H1 (cell line): Measurements from ENCODE around the gene ARID1B. TPM values are rescaled to one million over a fixed set of nuclear protein-coding genes. Genes with fewer than 3 reads are reported as not detected.

Experiments used
- CTCF ChIA-PET: fragments of 300-600 bp; sonication (Branson Sonifier 250); formaldehyde crosslinking; loops from one replicate; lab custom pipeline; 2021; ENCODE audit not compliant: partially characterized antibody; lab: Charles Lee
- POLR2A ChIA-PET: fragments of 300-600 bp; sonication (Branson Sonifier 250); formaldehyde crosslinking; loops from one replicate; lab custom pipeline; 2021; ENCODE audit warnings: inconsistent platforms; ENCODE audit not compliant: partially characterized antibody; lab: Charles Lee
- DNase-seq, 2 experiments: peaks; one replicate each; pipeline versions ENCODE4 v3.0.0 to v3.0.0-alpha.2; 2010 to 2022; ENCODE audit warnings: low spot score in 2 of 2, low read depth in 1 of 2, mixed read lengths in 1 of 2
- FAIRE-seq: peaks from 2 replicates; lab custom pipeline; 2011; peaks lifted over from hg19 to GRCh38; lab: Jason Lieb, UNC
- H2AFZ ChIP-seq: 2 replicates; pipeline ENCODE4 v1.8.1; 2012; ENCODE audit warnings: low read length, inconsistent platforms
- H2AK5ac ChIP-seq: 2 replicates; pipeline ENCODE4 v1.6.1; 2013; ENCODE audit warnings: low read depth, low read length
- H2BK120ac ChIP-seq: replicated peaks from 2 replicates; pipeline ENCODE3; 2013; ENCODE audit warnings: low read depth, low read length, inconsistent platforms
- H2BK12ac ChIP-seq: 2 replicates; pipeline ENCODE4 v1.6.1; 2013; ENCODE audit warnings: low read depth, low read length
- H2BK15ac ChIP-seq: 2 replicates; pipeline ENCODE4 v1.6.1; 2013; ENCODE audit warnings: low read length
- H2BK20ac ChIP-seq: 2 replicates; pipeline ENCODE4 v1.6.1; 2013; ENCODE audit warnings: low read length
- H2BK5ac ChIP-seq: 2 replicates; pipeline ENCODE4 v1.6.1; 2013; ENCODE audit warnings: low read depth, low read length
- H3K14ac ChIP-seq: 2 replicates; pipeline ENCODE4 v1.6.1; 2013; ENCODE audit warnings: inconsistent platforms; ENCODE audit not compliant: insufficient read length
- H3K18ac ChIP-seq: 2 replicates; pipeline ENCODE4 v1.6.1; 2013; ENCODE audit warnings: low read length; ENCODE audit errors: extremely low read depth
- H3K23ac ChIP-seq: 2 replicates; pipeline ENCODE4 v1.6.1; 2013; ENCODE audit warnings: inconsistent platforms; ENCODE audit not compliant: insufficient read length
- H3K23me2 ChIP-seq: 2 replicates; pipeline ENCODE4 v1.6.1; 2013; ENCODE audit warnings: low read depth, low read length
- H3K27ac ChIP-seq: 2 replicates; pipeline ENCODE4 v1.6.1; 2011; ENCODE audit warnings: low read depth, low read length, inconsistent platforms
- H3K27me3 ChIP-seq, 4 experiments: replicated peaks in 1 of 4; 1 replicate in 1 of 4; 2 replicates in 3 of 4; pipeline versions ENCODE4 v1.6.1 to v1.8.1; 2011 to 2013; ENCODE audit warnings: low read length in 3 of 4, mild to moderate bottlenecking in 3 of 4, inconsistent platforms in 2 of 4, mixed read lengths in 2 of 4, moderate library complexity in 1 of 4; ENCODE audit not compliant: control insufficient read depth in 3 of 4, insufficient read depth in 3 of 4; ENCODE audit errors: extremely low read depth in 1 of 4
- H3K36me3 ChIP-seq, 4 experiments: 2 replicates each; pipeline versions ENCODE4 v1.6.1 to v1.8.1; 2011 to 2013; ENCODE audit warnings: mild to moderate bottlenecking in 4 of 4, low read length in 3 of 4, moderate library complexity in 2 of 4, control low read depth in 1 of 4, inconsistent platforms in 1 of 4; ENCODE audit not compliant: insufficient read depth in 4 of 4, control insufficient read depth in 2 of 4
- H3K4ac ChIP-seq: replicated peaks from 2 replicates; pipeline ENCODE3; 2013; ENCODE audit warnings: low read length, low read depth, mixed read lengths, inconsistent platforms; ENCODE audit not compliant: insufficient read length
- H3K4me1 ChIP-seq, 4 experiments: replicated peaks in 1 of 4; 1 replicate in 1 of 4; 2 replicates in 3 of 4; pipeline versions ENCODE4 v1.6.1 to v1.8.1; 2011 to 2013; ENCODE audit warnings: low read length in 3 of 4, inconsistent platforms in 2 of 4, mixed read lengths in 1 of 4; ENCODE audit not compliant: insufficient read depth in 4 of 4, control insufficient read depth in 3 of 4
- H3K4me2 ChIP-seq, 2 experiments: 2 replicates each; pipeline versions ENCODE4 v1.6.1 to v1.8.1; 2011 to 2013; ENCODE audit warnings: low read depth in 2 of 2, low read length in 2 of 2, control low read depth in 1 of 2, inconsistent platforms in 1 of 2, mild to moderate bottlenecking in 1 of 2; ENCODE audit not compliant: insufficient read depth in 1 of 2
- H3K4me3 ChIP-seq, 4 experiments: fragments of 200-600, 300-600 bp in 1 of 4; sonication (generic), shearing (Covaris generic), sonication (Bioruptor Twin) in 1 of 4; 2 replicates each; pipeline versions ENCODE4 v1.5.1 to v1.8.1; 2011 to 2016; ENCODE audit warnings: low read length in 4 of 4, low read depth in 3 of 4, control low read depth in 2 of 4, inconsistent platforms in 2 of 4, mild to moderate bottlenecking in 2 of 4, mixed read lengths in 1 of 4, moderate library complexity in 1 of 4; ENCODE audit not compliant: insufficient read depth in 2 of 4; ENCODE audit errors: extremely low read depth in 1 of 4
- H3K56ac ChIP-seq: replicated peaks from 2 replicates; pipeline ENCODE3; 2013; ENCODE audit warnings: low read depth, mild to moderate bottlenecking, mixed read lengths, low read length, inconsistent platforms; ENCODE audit not compliant: insufficient read length
- H3K79me1 ChIP-seq: 2 replicates; pipeline ENCODE4 v1.6.1; 2013; ENCODE audit warnings: low read depth, low read length, control low read depth
- H3K79me2 ChIP-seq, 2 experiments: 2 replicates each; pipeline versions ENCODE4 v1.6.1 to v1.8.1; 2012 to 2013; ENCODE audit warnings: low read length in 2 of 2, mild to moderate bottlenecking in 2 of 2, inconsistent platforms in 1 of 2; ENCODE audit not compliant: insufficient read depth in 2 of 2, control insufficient read depth in 1 of 2
- H3K9ac ChIP-seq, 4 experiments: replicated peaks in 1 of 4; 1 replicate in 1 of 4; 2 replicates in 3 of 4; pipeline versions ENCODE4 v1.6.1 to v1.8.1; 2011 to 2013; ENCODE audit warnings: low read depth in 3 of 4, low read length in 3 of 4, control low read depth in 2 of 4, mild to moderate bottlenecking in 2 of 4, moderate library complexity in 2 of 4, inconsistent platforms in 1 of 4; ENCODE audit errors: extremely low read depth in 1 of 4
- H3K9me3 ChIP-seq, 2 experiments: 2 replicates each; pipeline versions ENCODE4 v1.6.1 to v1.8.1; 2012 to 2013; ENCODE audit warnings: mild to moderate bottlenecking in 2 of 2, moderate library complexity in 2 of 2, control low read depth in 1 of 2, inconsistent platforms in 1 of 2, low read depth in 1 of 2, low read length in 1 of 2, mixed read lengths in 1 of 2; ENCODE audit not compliant: insufficient read depth in 2 of 2
- H4K20me1 ChIP-seq, 2 experiments: replicated peaks in 1 of 2; 2 replicates each; pipeline versions ENCODE3 to v1.8.1; 2011 to 2013; ENCODE audit warnings: inconsistent platforms in 2 of 2, low read length in 2 of 2, mild to moderate bottlenecking in 1 of 2; ENCODE audit not compliant: insufficient read depth in 2 of 2, control insufficient read depth in 1 of 2
- H4K5ac ChIP-seq: 2 replicates; pipeline ENCODE4 v1.6.1; 2013; ENCODE audit warnings: low read length, low read depth, mixed read lengths, inconsistent platforms; ENCODE audit not compliant: insufficient read length
- H4K8ac ChIP-seq: 2 replicates; pipeline ENCODE4 v1.8.0; 2013; ENCODE audit warnings: mild to moderate bottlenecking, moderate library complexity, low read length, inconsistent platforms; ENCODE audit not compliant: insufficient read depth; ENCODE audit errors: extremely low read depth
- H4K91ac ChIP-seq: replicated peaks from 2 replicates; pipeline ENCODE3; 2013; ENCODE audit warnings: low read length, mixed read lengths, inconsistent platforms; ENCODE audit not compliant: insufficient read length
- CHD1 ChIP-seq: IDR thresholded peaks from 2 replicates; pipeline ENCODE4 v1.6.1; 2012; ENCODE audit warnings: low read depth, low read length, improper control_type of control experiment
- MAFK ChIP-seq: IDR thresholded peaks from 2 replicates; pipeline ENCODE4 v1.6.1; 2012; ENCODE audit warnings: low read depth, mild to moderate bottlenecking, improper control_type of control experiment, low read length
- RNF2 ChIP-seq: fragments of 200-900, 300-1000 bp; sonication (generic); IDR thresholded peaks from 2 replicates; pipeline ENCODE4 v1.7.1; 2016; ENCODE audit warnings: borderline replicate concordance, low read depth, mild to moderate bottlenecking, antibody characterized with exemption, low read length; ENCODE audit not compliant: poor library complexity, severe bottlenecking; ENCODE audit errors: missing control alignments
- SIX5 ChIP-seq: IDR thresholded peaks from 2 replicates; pipeline ENCODE4 v1.6.1; 2011; ENCODE audit warnings: mild to moderate bottlenecking, low read depth, low read length
- YY1 ChIP-seq: IDR thresholded peaks from 2 replicates; pipeline ENCODE4 v1.6.1; 2011; ENCODE audit warnings: low read depth, mild to moderate bottlenecking, low read length
- ZNF274 ChIP-seq: IDR thresholded peaks from 2 replicates; pipeline ENCODE4 v1.7.0; 2012; ENCODE audit warnings: low read length, borderline replicate concordance; ENCODE audit errors: extremely low read depth
- WGBS, 2 experiments: shearing (Covaris generic) in 1 of 2; methylation state at CpG; one replicate each; pipeline versions ENCODE4 v1.1.6 to v1.1.7; 2013 to 2015; ENCODE audit warnings: low lambda C conversion rate in 2 of 2, mixed read lengths in 2 of 2, inconsistent platforms in 1 of 2, low coverage in 1 of 2, missing lambda C conversion rate in 1 of 2; ENCODE audit not compliant: insufficient replicate concordance in 2 of 2, insufficient coverage in 1 of 2, insufficient read length in 1 of 2; ENCODE audit errors: extremely low coverage in 1 of 2, missing lambda C conversion rate in 1 of 2; 5-methylcytosine and 5-hydroxymethylcytosine counted together
- polyA plus RNA-seq, 7 experiments: library from polyadenylated mRNA; depleted of rRNA in 3 of 7; stranded (reverse) in 5 of 7; unstranded in 2 of 7; fragments of >200 nt in 5 of 7; fragments of 200-250 nt in 2 of 7; gene quantifications; 1 replicate in 5 of 7; 2 replicates in 1 of 7; 4 replicates in 1 of 7; pipeline versions ENCODE4 v1.2.1 to v1.2.3, GENCODE V29; 2011 to 2013; ENCODE audit warnings: missing spikeins in 2 of 7, mixed read lengths in 2 of 7
- total RNA-seq: library from RNA; stranded (reverse); fragmentation: NEBNext Ultra II Directional; extraction: Animal tissue kit (Norgen Biotek cat#: 25700); gene quantifications from 2 replicates; pipeline ENCODE4 v1.2.1, GENCODE V29; 2021

ARID1B gene
- total and polyA plus RNA-seq, 2 of the 8 experiments (the other 6 are each of a cell fraction or from before 2014, with no cell fraction given), result 24.3 to 70.3 TPM

GRCh38 chr6:157239148-157239547, 462.0 kb downstream of the ARID1B start:
- no peak overlapping the region for H2BK5ac ChIP-seq
- H2AFZ ChIP-seq, result no peak overlapping the region
- H4K8ac ChIP-seq, result no peak overlapping the region
- peaks cover 0 to 2% of the 10 kb centered on the region in 2 experiments; a peak in 1 of 4 replicates for H3K9me3 ChIP-seq
- H3K56ac ChIP-seq, result no peak overlapping the region
- no peak for FAIRE-seq
- no peak overlapping the region for H4K5ac ChIP-seq
- no peak overlapping the region for H2BK120ac ChIP-seq
- H3K23ac ChIP-seq, result no peak overlapping the region
- CTCF ChIA-PET, result interaction anchor here (1.0 to 1.4 kb wide), 3 partner anchors 10 to 17 kb away, joined by 3 to 4 read pairs (median 3); no protein-coding TSS in a partner anchor
- no peak overlapping the region for H3K27ac ChIP-seq
- TF ChIP-seq RNF2 (no peak), MAFK (no peak), ZNF274 (no peak), YY1 (no peak), CHD1 (no peak), SIX5 (no peak)
- no peak overlapping the region for H3K9ac ChIP-seq
- H2BK20ac ChIP-seq, result no peak overlapping the region
- H3K79me2 ChIP-seq, result no peaks in the 10 kb centered on the region
- no peak overlapping the region for H3K18ac ChIP-seq
- no peak for DNase-seq
- no peaks in the 10 kb centered on the region; a peak in 1 of 8 replicates for H3K36me3 ChIP-seq
- H3K4ac ChIP-seq, result no peak overlapping the region
- H3K4me3 ChIP-seq, result no peak overlapping the region
- peaks cover 0 to 16% (median 7%) of the 10 kb centered on the region in 4 experiments; a peak in 6 of 7 replicates for H3K4me1 ChIP-seq
- no peak overlapping the region; the same call in 1 of the 2 replicates for H2BK15ac ChIP-seq
- no peak overlapping the region for H2BK12ac ChIP-seq
- peaks cover 16% of the 10 kb centered on the region; the same call in 1 of the 2 replicates for H3K23me2 ChIP-seq
- WGBS, 2 experiments, result 87% methylated on average over 3 of the region's 3 CpGs; no CpG with 5 or more reads in 1 of the 2 experiments
- no peaks in the 10 kb centered on the region for H3K79me1 ChIP-seq
- peaks cover 6 to 35% (median 30%) of the 10 kb centered on the region in 4 experiments for H3K27me3 ChIP-seq
- POLR2A ChIA-PET, result interaction anchor here (0.8 kb wide), 1 partner anchor 85 kb away, joined by 3 read pairs; the partner anchor contains the start of gene TMEM242
- H2AK5ac ChIP-seq, result no peak overlapping the region
- H4K20me1 ChIP-seq, result peaks cover 0 to 3% of the 10 kb centered on the region in 2 experiments
- no peak overlapping the region for H3K14ac ChIP-seq
- H4K91ac ChIP-seq, result no peak overlapping the region
- no peak overlapping the region for H3K4me2 ChIP-seq
